NB4 (cell line): ENCODE data around the gene COL4A4.

Source experiments
- POLR2A ChIP-seq: IDR thresholded peaks from 2 replicates; pipeline ENCODE4 v1.6.1; 2011; ENCODE audit warnings: mild to moderate bottlenecking; ENCODE audit not compliant: insufficient read length; ENCODE audit errors: extremely low read depth
- TF ChIP-seq, protein P1 (sequence below): IDR thresholded peaks from one replicate; pipeline ENCODE4 v1.5.1; 2012; ENCODE audit warnings: low read depth, low read length

GRCh38 chr2:226995625-226996041, 168.4 kb downstream of the COL4A4 start:
- TF ChIP-seq, protein P1, sequence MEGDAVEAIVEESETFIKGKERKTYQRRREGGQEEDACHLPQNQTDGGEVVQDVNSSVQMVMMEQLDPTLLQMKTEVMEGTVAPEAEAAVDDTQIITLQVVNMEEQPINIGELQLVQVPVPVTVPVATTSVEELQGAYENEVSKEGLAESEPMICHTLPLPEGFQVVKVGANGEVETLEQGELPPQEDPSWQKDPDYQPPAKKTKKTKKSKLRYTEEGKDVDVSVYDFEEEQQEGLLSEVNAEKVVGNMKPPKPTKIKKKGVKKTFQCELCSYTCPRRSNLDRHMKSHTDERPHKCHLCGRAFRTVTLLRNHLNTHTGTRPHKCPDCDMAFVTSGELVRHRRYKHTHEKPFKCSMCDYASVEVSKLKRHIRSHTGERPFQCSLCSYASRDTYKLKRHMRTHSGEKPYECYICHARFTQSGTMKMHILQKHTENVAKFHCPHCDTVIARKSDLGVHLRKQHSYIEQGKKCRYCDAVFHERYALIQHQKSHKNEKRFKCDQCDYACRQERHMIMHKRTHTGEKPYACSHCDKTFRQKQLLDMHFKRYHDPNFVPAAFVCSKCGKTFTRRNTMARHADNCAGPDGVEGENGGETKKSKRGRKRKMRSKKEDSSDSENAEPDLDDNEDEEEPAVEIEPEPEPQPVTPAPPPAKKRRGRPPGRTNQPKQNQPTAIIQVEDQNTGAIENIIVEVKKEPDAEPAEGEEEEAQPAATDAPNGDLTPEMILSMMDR = no peak
- TF ChIP-seq POLR2A = no peak
